Stimulated activated CD8-positive, alpha-beta memory T cell treated with anti-CD3 and anti-CD28 coated beads, Interleukin-2, amount 100 ng/mL, for 1 hour (primary cell): ENCODE results near the gene UTRN.

Experiments
- DNase-seq, 2 donors: peaks; one replicate each; pipeline ENCODE4 v3.0.0-alpha.2; 2020; ENCODE audit warnings: low read depth in 2 of 2

UTRN gene

DNA sequence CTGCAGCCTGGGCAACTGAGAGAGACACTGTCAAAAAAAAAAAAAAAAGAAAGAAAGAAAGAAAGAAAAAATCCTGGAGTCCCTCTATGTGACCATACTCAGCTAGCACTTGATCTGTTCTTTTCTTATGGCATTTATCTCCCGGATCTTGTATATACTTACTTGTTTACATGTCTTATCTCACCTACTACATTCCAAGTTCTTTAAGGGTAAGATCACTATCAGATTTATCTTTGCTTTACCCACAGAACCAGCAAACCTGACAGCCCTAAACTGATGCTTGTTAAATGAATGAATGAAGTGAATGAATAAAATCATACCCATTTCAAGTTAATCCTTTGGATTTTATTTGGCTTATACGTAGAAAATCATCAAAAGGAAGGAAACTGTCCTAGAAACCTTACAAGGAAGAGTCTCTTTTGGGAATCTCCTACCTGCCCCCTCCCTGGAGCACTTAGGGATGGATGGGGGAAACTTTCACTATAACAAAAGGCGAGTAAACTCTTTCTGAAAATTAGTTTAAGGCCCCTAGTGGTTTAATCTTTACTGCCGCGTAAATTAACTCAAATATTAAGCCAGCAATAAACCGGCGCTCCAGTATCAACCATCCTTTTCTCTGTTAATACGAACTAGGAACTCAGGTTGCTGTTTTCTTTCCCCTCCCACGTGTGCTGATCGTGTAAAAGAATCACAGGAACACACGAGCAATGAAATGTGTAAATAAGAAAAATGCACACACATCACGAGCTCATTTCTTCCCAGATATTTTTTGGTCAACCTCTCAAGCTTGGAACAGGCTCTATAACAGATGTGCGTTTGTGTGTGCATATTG, 1.3 kb upstream of the UTRN start:
- DNase-seq, result no peak

GRCh38 chr6:144284478-144284782, 705 bp upstream of the UTRN start:
- no peak for DNase-seq

GRCh38 chr6:144285548-144285797, 338 bp downstream of the UTRN start:
- DNase-seq, result no peak

DNA sequence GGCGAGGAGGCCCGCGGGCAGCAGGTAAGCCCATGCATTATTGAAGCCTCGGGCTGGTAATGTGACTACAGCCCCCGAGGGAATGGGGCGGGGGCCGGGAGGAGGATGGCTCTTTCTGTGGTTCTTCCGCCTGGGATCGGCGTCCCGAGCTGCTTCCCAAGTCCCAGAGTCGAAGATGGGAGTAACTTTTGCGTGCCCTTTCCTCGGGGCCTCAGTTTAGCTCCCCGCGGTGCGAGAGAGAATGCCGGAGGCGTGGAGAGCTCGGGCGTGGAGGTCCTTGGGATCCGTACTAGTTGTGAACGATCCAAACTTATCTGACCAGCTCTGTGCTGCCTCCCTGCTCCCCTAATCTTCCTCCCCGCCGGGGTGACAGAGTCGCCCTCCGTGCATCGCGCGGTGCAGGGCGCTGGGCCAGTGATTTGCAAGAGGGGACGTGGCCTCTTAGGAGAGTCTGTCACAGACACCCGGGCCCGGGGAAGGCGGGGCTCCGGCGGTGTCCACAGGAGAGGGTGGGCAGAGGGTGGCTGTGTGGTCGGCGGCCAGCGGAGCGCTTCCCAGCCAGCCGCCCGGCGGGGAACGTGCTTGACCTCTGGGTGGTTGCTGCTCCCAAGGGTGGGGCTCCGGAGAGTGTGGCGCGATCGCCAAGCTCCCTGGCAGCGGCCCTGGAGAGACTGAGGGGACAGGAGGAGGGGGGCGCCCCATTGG, 815 bp downstream of the UTRN start:
- DNase-seq, result no peak

DNA sequence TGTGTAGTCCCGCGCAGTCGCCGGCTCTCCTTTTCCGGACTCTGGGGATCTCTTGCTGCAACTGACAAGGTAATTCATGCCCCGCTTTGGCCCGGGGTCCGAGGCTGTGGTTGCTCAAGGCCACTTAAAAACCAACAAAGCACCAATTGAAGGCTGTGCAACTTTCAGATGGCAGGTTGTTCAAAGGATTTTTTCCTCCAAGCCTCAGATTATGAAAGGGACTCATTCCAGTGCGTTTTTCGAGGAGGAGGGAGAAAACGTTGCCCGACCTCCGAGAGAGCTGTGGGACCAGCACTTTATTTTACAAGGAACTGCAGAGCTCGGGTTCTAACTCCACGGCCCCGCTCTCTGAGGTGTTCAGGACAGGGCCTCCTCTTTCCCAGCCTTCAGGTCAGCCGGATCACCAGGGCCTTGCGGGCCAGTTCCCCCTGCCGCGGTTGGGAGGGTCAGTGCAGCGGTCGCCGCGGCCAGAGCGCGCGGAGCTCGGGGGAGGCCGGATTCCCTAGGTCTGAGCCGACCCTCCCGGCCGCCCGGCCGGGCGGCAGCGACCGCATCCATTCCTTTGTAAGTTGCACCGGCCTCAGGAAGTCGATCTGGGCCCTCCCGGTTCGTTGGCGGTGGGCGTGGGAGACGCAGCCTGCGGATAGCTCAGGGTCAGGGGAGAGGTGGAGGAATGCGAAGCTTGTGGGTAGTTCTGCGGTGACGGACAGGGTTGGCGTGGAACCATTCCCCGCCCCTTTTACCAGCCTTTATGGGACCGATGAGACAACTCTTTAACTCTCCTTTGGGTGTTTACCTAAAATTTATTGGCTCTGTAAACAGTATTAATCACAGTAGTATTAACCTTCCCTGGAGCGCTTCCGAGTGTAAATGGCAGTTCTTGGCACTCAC, 1.6 kb downstream of the UTRN start:
- no peak for DNase-seq

- DNase-seq, result no peak
Measured at GRCh38 chr6:144289006-144289405, 3.9 kb downstream of the UTRN start.

GRCh38 chr6:144292372-144292771, 7.2 kb downstream of the UTRN start:
- DNase-seq, result no peak

DNA sequence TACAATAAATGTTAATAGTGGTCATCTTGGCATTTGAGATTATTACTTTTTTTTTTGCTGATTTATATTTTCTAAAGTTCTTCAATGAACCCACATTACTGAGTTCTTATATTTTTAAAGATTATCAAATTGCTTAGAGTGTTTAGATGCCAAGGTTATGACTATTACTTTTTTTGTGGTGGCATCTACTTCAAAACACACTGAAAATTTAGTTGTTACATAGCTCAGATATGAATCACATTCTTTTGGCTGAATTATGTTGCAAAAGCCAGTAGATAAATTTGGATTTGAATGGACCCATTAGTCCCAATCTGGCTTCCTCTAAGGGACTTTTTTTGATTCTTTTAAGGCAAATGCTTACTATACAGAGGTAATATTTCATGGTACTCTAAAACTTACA, 8.9 kb downstream of the UTRN start:
- no peak for DNase-seq

DNA sequence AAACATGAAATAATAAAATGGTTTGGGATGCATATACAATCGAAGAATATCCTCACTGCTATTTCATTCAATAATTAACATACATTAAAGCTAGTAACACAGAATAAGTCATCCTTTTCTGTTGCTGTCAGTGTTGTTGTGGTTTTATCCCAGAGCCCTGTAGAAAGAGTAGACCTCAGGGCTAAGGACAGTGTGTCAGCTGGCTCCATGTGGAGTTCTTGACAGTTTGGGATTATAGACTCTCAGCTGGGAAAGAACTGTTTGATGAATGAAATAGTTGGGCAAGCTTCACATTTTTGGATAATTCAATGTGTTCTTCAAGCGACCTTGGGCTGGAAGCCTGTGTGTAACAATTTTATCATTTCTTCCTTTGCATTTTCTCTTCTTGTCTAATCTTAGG, 10.1 kb downstream of the UTRN start:
- DNase-seq, result no peak

- no peak for DNase-seq
Measured at GRCh38 chr6:144295981-144296767, 11.0 kb downstream of the UTRN start.

DNA sequence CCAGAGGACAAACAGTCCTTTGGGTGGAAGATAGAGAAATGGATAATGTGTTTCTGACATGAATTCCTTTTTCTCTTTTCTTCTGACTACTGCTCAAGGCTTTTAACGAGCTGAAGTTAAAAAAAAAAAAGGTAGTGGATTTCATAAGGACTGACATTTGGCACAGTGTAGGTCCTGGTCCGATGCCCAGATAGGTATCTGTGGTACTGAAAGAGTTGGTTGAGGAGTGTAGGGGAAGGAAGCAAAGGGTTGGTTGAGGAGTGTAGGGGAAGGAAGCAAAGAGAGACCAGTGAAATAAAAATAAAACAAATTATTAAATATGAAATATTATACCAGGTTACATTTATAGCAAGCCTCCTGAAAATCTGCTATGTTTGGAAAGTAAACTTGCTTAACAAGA, 11.8 kb downstream of the UTRN start:
- no peak for DNase-seq

GRCh38 chr6:144297511-144298100, 12.5 kb downstream of the UTRN start:
- DNase-seq, result no peak

DNA sequence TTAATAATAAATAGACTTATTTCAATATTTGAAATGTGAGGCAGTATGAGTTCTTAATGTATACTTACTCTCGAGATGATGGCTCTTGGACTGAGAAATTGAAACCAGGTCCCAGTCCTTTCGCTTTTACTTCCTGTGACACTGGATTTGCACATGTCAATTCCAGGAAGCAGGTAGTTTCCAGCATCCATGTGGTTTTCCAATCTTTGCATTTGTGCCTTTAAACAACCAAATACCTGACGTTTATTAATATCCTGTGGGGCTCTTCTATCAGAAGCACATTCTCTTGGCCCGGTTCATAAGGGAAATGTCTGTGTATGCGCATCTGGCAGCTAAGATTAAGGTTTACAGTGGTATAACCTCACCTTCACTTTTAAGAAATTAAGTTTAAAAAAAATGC, 13.1 kb downstream of the UTRN start:
- DNase-seq, result no peak

GRCh38 chr6:144298916-144299315, 13.8 kb downstream of the UTRN start:
- no peak for DNase-seq

- no peak for DNase-seq
Measured at GRCh38 chr6:144302701-144303372, 17.7 kb downstream of the UTRN start.

DNA sequence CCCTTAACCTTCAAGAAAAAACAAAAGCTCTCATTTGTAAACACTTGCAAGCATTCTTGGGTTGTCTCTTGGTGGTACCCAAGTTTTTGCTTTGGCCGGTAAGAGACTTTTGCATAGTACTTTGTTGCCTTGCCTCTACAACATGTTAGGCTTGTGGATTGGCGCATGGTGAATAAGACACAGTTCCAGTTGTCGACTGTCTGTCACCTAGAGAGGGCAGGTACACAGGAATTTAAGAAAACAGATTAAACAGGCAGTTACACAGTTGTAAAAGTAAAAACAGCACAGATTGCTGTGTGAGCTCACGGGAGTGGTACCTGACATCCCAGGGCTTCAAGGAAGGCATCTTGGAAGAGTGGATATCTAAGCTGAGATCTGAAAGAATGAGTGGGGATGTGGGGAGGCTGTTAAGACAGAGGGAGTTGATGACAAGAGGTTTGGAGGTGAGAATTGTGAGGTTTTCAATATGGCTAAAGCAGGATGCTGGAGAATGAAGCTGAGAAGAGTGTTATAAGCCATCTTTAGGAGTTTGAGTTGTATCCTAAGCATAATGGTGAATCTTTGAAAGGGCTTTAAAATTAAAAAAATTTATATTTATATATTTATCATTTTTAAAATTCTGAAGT, 19.2 kb downstream of the UTRN start:
- no peak for DNase-seq

DNA sequence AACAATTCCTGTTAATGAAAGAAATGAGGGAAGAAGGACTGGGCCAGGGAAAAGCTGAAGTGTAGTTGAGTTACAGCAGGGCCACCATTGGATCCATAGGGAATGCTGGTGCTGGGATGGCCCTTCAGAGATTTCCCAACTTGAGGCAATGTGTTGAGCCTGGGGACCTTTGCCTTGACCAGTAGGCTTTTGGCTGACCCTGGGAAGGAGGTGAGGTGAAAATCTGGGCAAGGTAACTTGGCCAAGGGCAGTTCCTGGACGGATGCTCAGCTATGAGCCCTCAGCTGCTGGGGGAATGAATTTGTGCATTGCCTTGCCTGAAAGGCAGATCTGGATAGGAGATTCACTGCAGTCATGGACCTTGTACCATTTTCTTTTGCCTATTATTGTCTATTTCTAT, 20.4 kb downstream of the UTRN start:
- no peak for DNase-seq

DNA sequence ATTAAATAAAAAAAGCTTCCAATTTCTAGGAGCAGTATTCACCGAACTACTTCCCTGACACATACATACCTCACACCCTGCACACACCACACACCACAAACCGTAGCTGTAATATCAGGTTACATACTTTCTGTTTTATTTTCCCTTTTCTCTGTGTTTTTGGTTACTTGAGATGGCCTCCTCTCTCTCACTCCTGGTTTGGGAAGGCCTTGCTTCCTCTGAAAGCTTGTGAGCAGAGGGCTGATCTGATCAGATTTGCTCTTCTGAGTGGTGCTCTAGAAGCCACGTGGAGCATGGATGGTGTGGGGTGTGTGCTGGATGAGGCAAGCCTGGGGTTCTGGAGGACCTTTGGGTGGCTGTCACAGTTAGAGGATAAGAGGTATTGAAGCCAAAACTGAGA, 20.9 kb downstream of the UTRN start:
- no peak for DNase-seq

GRCh38 chr6:144307880-144308279, 22.7 kb downstream of the UTRN start:
- DNase-seq, result no peak

DNA sequence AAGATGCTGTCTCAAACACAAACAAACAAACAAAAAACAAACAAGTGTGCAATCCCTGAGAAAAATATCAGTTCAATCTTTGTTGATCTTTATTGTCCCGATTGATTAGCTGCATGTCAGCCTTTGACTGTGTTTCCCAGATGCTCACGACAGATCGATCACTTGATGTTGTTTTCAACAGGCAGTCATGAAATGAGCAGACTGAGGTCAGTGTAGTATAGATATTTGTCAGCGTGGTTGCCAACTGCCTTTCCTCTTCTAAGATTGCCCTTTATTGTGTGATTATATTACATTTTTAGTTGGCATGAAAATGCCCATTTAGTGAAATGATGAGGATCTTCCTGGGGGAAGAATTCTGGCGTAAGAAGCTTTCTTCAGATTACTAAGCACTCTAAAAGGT, 25.6 kb downstream of the UTRN start:
- no peak for DNase-seq

- no peak for DNase-seq
Measured at GRCh38 chr6:144311361-144311760, 26.2 kb downstream of the UTRN start.
